HCT116 (cell line): ENCODE data around the gene IFNA1. TPM values are rescaled to one million over a fixed set of nuclear protein-coding genes. Genes with fewer than 3 reads are reported as not detected.
"Not testable (repeated sequence)": the region's sequence is repeated elsewhere in the genome, so short reads cannot be mapped to it uniquely, and the experiment has no call there.

Experiments used
- ATAC-seq: fragments of 200-7000 bp; cut with Tn5 transposase; 2 replicates; pipeline ENCODE4 v1.9.1; 2020; ENCODE audit warnings: mild to moderate bottlenecking, moderate library complexity
- BruUV-seq: library from RNA; stranded (reverse); fragments of 400-500 nt; replicated peaks from 2 replicates; lab custom pipeline; 2021; lab: Mats Ljungman, UMichigan
- CTCF ChIA-PET: fragments of 300-600 bp; sonication (Branson Sonifier 250); formaldehyde crosslinking; loops from one replicate; lab custom pipeline; 2021; ENCODE audit warnings: antibody characterized with exemption; lab: Charles Lee
- POLR2A ChIA-PET: fragments of 300-600, 350-600 bp; sonication (Branson Sonifier 250); formaldehyde crosslinking; loops from one replicate; lab custom pipeline; 2021; ENCODE audit warnings: antibody characterized with exemption; lab: Charles Lee
- RAD21 ChIA-PET, 2 experiments: fragments of 300-600 bp; sonication (Branson Sonifier 250); formaldehyde crosslinking; loops; one replicate each; lab custom pipeline; 2023; ENCODE audit warnings: low total read pairs in 2 of 2; ENCODE audit not compliant: uncharacterized antibody in 2 of 2, unreplicated experiment in 2 of 2, low non-redundant PET in 1 of 2; lab: Charles Lee
- DNase-seq: peaks from one replicate; pipeline ENCODE4 v3.0.0-alpha.2; 2010; ENCODE audit warnings: low read depth, low spot score
- H2AFZ ChIP-seq: fragments of 200-600 bp; shearing (Covaris generic), sonication (generic); 2 replicates; pipeline ENCODE4 v1.6.1; 2017; ENCODE audit warnings: low read depth, mixed run types, mixed read lengths, antibody characterized with exemption, low read length; ENCODE audit not compliant: poor library complexity, severe bottlenecking
- H3K27ac ChIP-seq: 2 replicates; pipeline ENCODE4 v1.5.1; 2012; ENCODE audit warnings: low read depth, low read length
- H3K27me3 ChIP-seq: fragments of 200-600 bp; sonication (generic); 2 replicates; pipeline ENCODE4 v1.6.1; 2016; ENCODE audit warnings: mixed run types, low read length, mixed read lengths; ENCODE audit not compliant: insufficient read depth
- H3K36me3 ChIP-seq, 2 experiments: fragments of 200-500 bp in 1 of 2; fragments of 200-600 bp in 1 of 2; sonication (Bioruptor generic) in 1 of 2; sonication (generic) in 1 of 2; 2 replicates each; pipeline versions ENCODE4 v1.5.1 to v1.6.1; 2014 to 2016; ENCODE audit warnings: low read length in 2 of 2, inconsistent platforms in 1 of 2, mixed read lengths in 1 of 2, mixed run types in 1 of 2; ENCODE audit not compliant: insufficient read depth in 2 of 2, control insufficient read depth in 1 of 2
- H3K4me1 ChIP-seq, 2 experiments: fragments of 200-600 bp in 1 of 2; sonication (generic) in 1 of 2; 2 replicates each; pipeline versions ENCODE4 v1.5.1 to v1.6.1; 2012 to 2017; ENCODE audit warnings: low read length in 2 of 2, inconsistent platforms in 1 of 2, mild to moderate bottlenecking in 1 of 2, mixed read lengths in 1 of 2, mixed run types in 1 of 2, moderate library complexity in 1 of 2; ENCODE audit not compliant: insufficient read depth in 2 of 2, control insufficient read depth in 1 of 2
- H3K4me2 ChIP-seq: fragments of 200-600 bp; sonication (generic); 2 replicates; pipeline ENCODE4 v1.6.1; 2017; ENCODE audit warnings: mixed run types, low read length, mixed read lengths
- H3K4me3 ChIP-seq, 2 experiments: fragments of 200-600 bp in 1 of 2; sonication (generic) in 1 of 2; replicated peaks in 1 of 2; 2 replicates each; pipeline ENCODE4 v1.5.1; 2011 to 2016; ENCODE audit warnings: low read length in 2 of 2, control low read depth in 1 of 2, low read depth in 1 of 2, mild to moderate bottlenecking in 1 of 2, mixed read lengths in 1 of 2, mixed run types in 1 of 2
- H3K79me2 ChIP-seq: fragments of 200-600 bp; sonication (generic); 2 replicates; pipeline ENCODE4 v1.6.1; 2017; ENCODE audit warnings: mild to moderate bottlenecking, mixed run types, low read length, moderate library complexity, mixed read lengths; ENCODE audit not compliant: insufficient read depth
- H3K9ac ChIP-seq: fragments of 200-600 bp; sonication (generic); 2 replicates; pipeline ENCODE4 v1.6.1; 2016; ENCODE audit warnings: low read length, mixed read lengths
- H3K9me2 ChIP-seq: fragments of 200-600 bp; sonication (generic), shearing (Covaris generic); 2 replicates; pipeline ENCODE4 v1.6.1; 2017; ENCODE audit warnings: mixed run types, mild to moderate bottlenecking, moderate library complexity; ENCODE audit not compliant: insufficient read depth
- H3K9me3 ChIP-seq, 2 experiments: fragments of 200-500 bp in 1 of 2; fragments of 200-600 bp in 1 of 2; sonication (Bioruptor generic) in 1 of 2; sonication (generic) in 1 of 2; 2 replicates each; pipeline ENCODE4 v1.6.1; 2014 to 2017; ENCODE audit warnings: low read length in 2 of 2, mixed read lengths in 2 of 2, inconsistent platforms in 1 of 2, low read depth in 1 of 2, mild to moderate bottlenecking in 1 of 2, mixed run types in 1 of 2, moderate library complexity in 1 of 2; ENCODE audit not compliant: control insufficient read depth in 1 of 2, insufficient read depth in 1 of 2
- H4K20me1 ChIP-seq: fragments of 200-600 bp; sonication (generic), shearing (Covaris generic); 2 replicates; pipeline ENCODE4 v1.6.1; 2017; ENCODE audit warnings: mixed run types, mild to moderate bottlenecking, moderate library complexity; ENCODE audit not compliant: insufficient read depth
- ATF3 ChIP-seq: IDR thresholded peaks from 2 replicates; pipeline ENCODE4 v1.6.1; 2012
- CBX3 ChIP-seq: IDR thresholded peaks from 2 replicates; pipeline ENCODE4 v1.6.1; 2012; ENCODE audit warnings: low read depth
- CEBPB ChIP-seq: IDR thresholded peaks from 2 replicates; pipeline ENCODE4 v1.6.1; 2012; ENCODE audit warnings: low read depth
- CTCF ChIP-seq, 3 experiments: fragments of 200-600 bp in 1 of 3; sonication (generic) in 1 of 3; IDR thresholded peaks in 2 of 3; conservative IDR thresholded peaks in 1 of 3; 2 replicates each; pipeline ENCODE4 v1.5.1; 2012 to 2017; ENCODE audit warnings: low read depth in 2 of 3, low read length in 2 of 3, antibody characterized with exemption in 1 of 3, borderline replicate concordance in 1 of 3, control low read depth in 1 of 3, mild to moderate bottlenecking in 1 of 3, mixed read lengths in 1 of 3, mixed run types in 1 of 3, moderate library complexity in 1 of 3; ENCODE audit not compliant: insufficient read depth in 1 of 3
- EGR1 ChIP-seq: IDR thresholded peaks from 2 replicates; pipeline ENCODE4 v1.6.1; 2012; ENCODE audit warnings: low read depth
- ELF1 ChIP-seq: IDR thresholded peaks from 2 replicates; pipeline ENCODE4 v1.6.1; 2012; ENCODE audit warnings: low read depth, borderline replicate concordance
- EZH2 ChIP-seq: fragments of 200-600 bp; sonication (generic); IDR thresholded peaks from 2 replicates; pipeline ENCODE4 v1.6.1; 2017; ENCODE audit warnings: antibody characterized with exemption, mixed run types
- FOSL1 ChIP-seq: IDR thresholded peaks from 2 replicates; pipeline ENCODE4 v1.6.1; 2012; ENCODE audit warnings: low read depth
- JUND ChIP-seq: IDR thresholded peaks from 2 replicates; pipeline ENCODE4 v1.6.1; 2012
- POLR2AphosphoS5 ChIP-seq: IDR thresholded peaks from 2 replicates; pipeline ENCODE4 v1.6.1; 2011; ENCODE audit warnings: mild to moderate bottlenecking, low read depth, low read length, moderate library complexity
- RAD21 ChIP-seq: IDR thresholded peaks from 2 replicates; pipeline ENCODE4 v1.6.1; 2012; ENCODE audit warnings: low read depth, mild to moderate bottlenecking
- SIN3A ChIP-seq: IDR thresholded peaks from 2 replicates; pipeline ENCODE4 v1.6.1; 2012; ENCODE audit warnings: low read depth
- SP1 ChIP-seq: IDR thresholded peaks from 2 replicates; pipeline ENCODE4 v1.6.1; 2012; ENCODE audit warnings: low read depth
- SRF ChIP-seq: IDR thresholded peaks from 2 replicates; pipeline ENCODE4 v1.6.1; 2012; ENCODE audit warnings: low read depth
- TCF7L2 ChIP-seq: IDR thresholded peaks from 2 replicates; pipeline ENCODE4 v1.7.0; 2011; ENCODE audit warnings: borderline replicate concordance, inconsistent platforms; ENCODE audit not compliant: insufficient read depth, insufficient read length; ENCODE audit errors: extremely low read depth
- YY1 ChIP-seq: IDR thresholded peaks from 2 replicates; pipeline ENCODE4 v1.6.1; 2011; ENCODE audit warnings: low read length, low read depth, moderate library complexity, mild to moderate bottlenecking; ENCODE audit not compliant: insufficient replicate concordance; ENCODE audit errors: extremely low read depth
- ZBTB33 ChIP-seq: IDR thresholded peaks from 2 replicates; pipeline ENCODE4 v1.6.1; 2011; ENCODE audit warnings: mild to moderate bottlenecking, low read length, moderate library complexity; ENCODE audit not compliant: insufficient replicate concordance; ENCODE audit errors: extremely low read depth
- ZFX ChIP-seq: fragments of 450-650 bp; IDR thresholded peaks from 2 replicates; pipeline ENCODE4 v1.6.1; 2017
- intact Hi-C: fragments of 100-400 bp; cut with micrococcal nuclease; formaldehyde crosslinking; loops from 2 replicates; pipeline ENCODE4 v1.10.0; 2022
- total RNA-seq: library from RNA; stranded (reverse); gene quantifications from one replicate; pipeline ENCODE4 v1.2.1, GENCODE V29; 2021; ENCODE audit not compliant: unreplicated experiment

IFNA1 gene
- total RNA-seq, 1 experiment from 2014 or later: not detected

- ChIA-PET RAD21 (no interaction called here), POLR2A (no interaction called here), CTCF (interaction anchor here (1.5 kb wide), 1 partner anchor 10 kb away, joined by 4 read pairs; no protein-coding TSS in a partner anchor)
- H3K27ac ChIP-seq: no peak overlapping the region
- no TSS peak for BruUV-seq
- H3K4me2 ChIP-seq: no peak overlapping the region
- ATAC-seq: no peak
- H4K20me1 ChIP-seq: no peaks in the 10 kb centered on the region
- no peaks in the 10 kb centered on the region for H3K4me1 ChIP-seq
- no peak overlapping the region for H3K9ac ChIP-seq
- DNase-seq: no peak
- H3K4me3 ChIP-seq: no peak overlapping the region
- no peaks in the 10 kb centered on the region for H3K9me2 ChIP-seq
- H3K36me3 ChIP-seq: no peaks in the 10 kb centered on the region
- intact Hi-C loops: no loop called here
- no peak overlapping the region for H2AFZ ChIP-seq
- TF ChIP-seq FOSL1: no peak
- no peak for TF ChIP-seq CEBPB
- TF ChIP-seq ELF1: no peak
- TF ChIP-seq RAD21: no peak
- no peak for TF ChIP-seq CTCF (IDR thresholded peaks at IDR 0.05 in 2 of 3, conservative IDR thresholded peaks at IDR 0.05 in 1 of 3; ENCODE audit: borderline replicate concordance in 1 of 3, insufficient read depth in 1 of 3, low read depth in 2 of 3, low read length in 2 of 3)
- TF ChIP-seq ATF3: no peak
- TF ChIP-seq SIN3A: no peak
- no peak for TF ChIP-seq ZFX
- TF ChIP-seq ZBTB33: no peak
- TF ChIP-seq EZH2: no peak
- TF ChIP-seq EGR1: no peak
- no peak for TF ChIP-seq SRF
- no peak for TF ChIP-seq YY1
- TF ChIP-seq SP1: no peak
- TF ChIP-seq POLR2AphosphoS5: no peak
- TF ChIP-seq TCF7L2: no peak
- TF ChIP-seq CBX3: no peak
- no peak for TF ChIP-seq JUND
- no peaks in the 10 kb centered on the region for H3K27me3 ChIP-seq
- no peaks in the 10 kb centered on the region for H3K79me2 ChIP-seq
- no peaks in the 10 kb centered on the region for H3K9me3 ChIP-seq
Observed at GRCh38 chr9:21443849-21444625, 3.8 kb downstream of the IFNA1 start.

- H4K20me1 ChIP-seq, H3K27me3 ChIP-seq, BruUV-seq, POLR2A ChIA-PET, H3K36me3 ChIP-seq, H2AFZ ChIP-seq, H3K27ac ChIP-seq, H3K4me1 ChIP-seq, H3K79me2 ChIP-seq, H3K4me2 ChIP-seq, DNase-seq, H3K4me3 ChIP-seq, CTCF ChIA-PET, H3K9ac ChIP-seq, ATAC-seq, H3K9me3 ChIP-seq, RAD21 ChIA-PET, H3K9me2 ChIP-seq, intact Hi-C loops: not testable (repeated sequence)
Observed at GRCh38 chr9:21449312-21449711, 9.1 kb downstream of the IFNA1 start.
